ENCODE data around the gene MSH6. TPM values are rescaled to one million over a fixed set of nuclear protein-coding genes. Genes with fewer than 3 reads are reported as not detected.

MSH6 gene
- polyA plus RNA-seq, 1 donor from 2014 or later, result 60.3 TPM

- Histone ChIP-seq H3K9ac (ENCODE audit: low read length) (no peak overlapping the region), H2AFZ (ENCODE audit: low read depth, low read length) (no peak overlapping the region), H3K4me2 (ENCODE audit: low read length) (no peak overlapping the region), H3K9me2 (ENCODE audit: insufficient read depth, low read length) (no peaks in the 10 kb centered on the region), H4K20me1 (ENCODE audit: insufficient read depth) (no peaks in the 10 kb centered on the region), H3K27me3 (ENCODE audit: insufficient read depth, low read depth, low read length) (no peaks in the 10 kb centered on the region), H3F3A (ENCODE audit: insufficient read depth, low read length, poor library complexity, severe bottlenecking) (no peaks in the 10 kb centered on the region), H3K36me3 (ENCODE audit: insufficient read depth, low read length) (peaks cover 28% of the 10 kb centered on the region), H3K4me3 (ENCODE audit: low read length) (no peak overlapping the region), H3K27ac (ENCODE audit: low read length) (no peak overlapping the region), H3K9me3 (ENCODE audit: low read length) (no peaks in the 10 kb centered on the region), H3K79me2 (replicated peaks; ENCODE audit: insufficient read depth, low read length) (peaks cover 39% of the 10 kb centered on the region)
- TF ChIP-seq EP300 (conservative IDR thresholded peaks at IDR 0.05; ENCODE audit: poor library complexity, severe bottlenecking), result no peak
- TF ChIP-seq TAF1 (IDR thresholded peaks at IDR 0.05; ENCODE audit: low read depth), result no peak
- no peak for TF ChIP-seq RAD21 (conservative IDR thresholded peaks at IDR 0.05)
- TF ChIP-seq REST (IDR thresholded peaks at IDR 0.05; ENCODE audit: borderline replicate concordance), result no peak
- TF ChIP-seq, protein P1, sequence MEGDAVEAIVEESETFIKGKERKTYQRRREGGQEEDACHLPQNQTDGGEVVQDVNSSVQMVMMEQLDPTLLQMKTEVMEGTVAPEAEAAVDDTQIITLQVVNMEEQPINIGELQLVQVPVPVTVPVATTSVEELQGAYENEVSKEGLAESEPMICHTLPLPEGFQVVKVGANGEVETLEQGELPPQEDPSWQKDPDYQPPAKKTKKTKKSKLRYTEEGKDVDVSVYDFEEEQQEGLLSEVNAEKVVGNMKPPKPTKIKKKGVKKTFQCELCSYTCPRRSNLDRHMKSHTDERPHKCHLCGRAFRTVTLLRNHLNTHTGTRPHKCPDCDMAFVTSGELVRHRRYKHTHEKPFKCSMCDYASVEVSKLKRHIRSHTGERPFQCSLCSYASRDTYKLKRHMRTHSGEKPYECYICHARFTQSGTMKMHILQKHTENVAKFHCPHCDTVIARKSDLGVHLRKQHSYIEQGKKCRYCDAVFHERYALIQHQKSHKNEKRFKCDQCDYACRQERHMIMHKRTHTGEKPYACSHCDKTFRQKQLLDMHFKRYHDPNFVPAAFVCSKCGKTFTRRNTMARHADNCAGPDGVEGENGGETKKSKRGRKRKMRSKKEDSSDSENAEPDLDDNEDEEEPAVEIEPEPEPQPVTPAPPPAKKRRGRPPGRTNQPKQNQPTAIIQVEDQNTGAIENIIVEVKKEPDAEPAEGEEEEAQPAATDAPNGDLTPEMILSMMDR (IDR thresholded peaks at IDR 0.05; ENCODE audit: poor library complexity, severe bottlenecking), result no peak
- no peak for TF ChIP-seq EZH2 (IDR thresholded peaks at IDR 0.05; ENCODE audit: borderline replicate concordance, insufficient read depth, low read length, poor library complexity, severe bottlenecking)
These were observed 13.2 kb downstream of the MSH6 start for GRCh38 chr2:47796090-47796697.

DNA sequence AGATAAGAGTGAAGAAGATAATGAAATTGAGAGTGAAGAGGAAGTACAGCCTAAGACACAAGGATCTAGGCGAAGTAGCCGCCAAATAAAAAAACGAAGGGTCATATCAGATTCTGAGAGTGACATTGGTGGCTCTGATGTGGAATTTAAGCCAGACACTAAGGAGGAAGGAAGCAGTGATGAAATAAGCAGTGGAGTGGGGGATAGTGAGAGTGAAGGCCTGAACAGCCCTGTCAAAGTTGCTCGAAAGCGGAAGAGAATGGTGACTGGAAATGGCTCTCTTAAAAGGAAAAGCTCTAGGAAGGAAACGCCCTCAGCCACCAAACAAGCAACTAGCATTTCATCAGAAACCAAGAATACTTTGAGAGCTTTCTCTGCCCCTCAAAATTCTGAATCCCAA is 15.7 kb downstream of the MSH6 start:
- Histone ChIP-seq H3K27ac (ENCODE audit: low read length) (no peak overlapping the region), H3K79me2 (replicated peaks; ENCODE audit: insufficient read depth, low read length) (peaks cover 24% of the 10 kb centered on the region)

More for the DNA sequence above, 15.7 kb downstream of the MSH6 start:
- Histone ChIP-seq H3K4me2 (ENCODE audit: low read length) (no peak overlapping the region), H3K36me3 (ENCODE audit: insufficient read depth, low read length) (peaks cover 41% of the 10 kb centered on the region), H2AFZ (ENCODE audit: low read depth, low read length) (no peak overlapping the region), H3K27me3 (ENCODE audit: insufficient read depth, low read depth, low read length) (no peaks in the 10 kb centered on the region), H3K9me2 (ENCODE audit: insufficient read depth, low read length) (no peaks in the 10 kb centered on the region), H3K4me3 (ENCODE audit: low read length) (no peak overlapping the region), H4K20me1 (ENCODE audit: insufficient read depth) (no peaks in the 10 kb centered on the region), H3K9me3 (ENCODE audit: low read length) (no peaks in the 10 kb centered on the region), H3K9ac (ENCODE audit: low read length) (no peak overlapping the region), H3F3A (ENCODE audit: insufficient read depth, low read length, poor library complexity, severe bottlenecking) (no peaks in the 10 kb centered on the region)
- no peak for TF ChIP-seq RAD21 (conservative IDR thresholded peaks at IDR 0.05)
- no peak for TF ChIP-seq MXI1 (conservative IDR thresholded peaks at IDR 0.05; ENCODE audit: poor library complexity, severe bottlenecking)
- no peak for TF ChIP-seq EZH2 (IDR thresholded peaks at IDR 0.05; ENCODE audit: borderline replicate concordance, insufficient read depth, low read length, poor library complexity, severe bottlenecking)
- no peak for TF ChIP-seq SMC3 (conservative IDR thresholded peaks at IDR 0.05; ENCODE audit: poor library complexity)
- no peak for TF ChIP-seq EP300 (conservative IDR thresholded peaks at IDR 0.05; ENCODE audit: poor library complexity, severe bottlenecking)
- no peak for TF ChIP-seq REST (IDR thresholded peaks at IDR 0.05; ENCODE audit: borderline replicate concordance)
- no peak for TF ChIP-seq POLR2AphosphoS5 (IDR thresholded peaks at IDR 0.05)
- TF ChIP-seq, protein P1 (IDR thresholded peaks at IDR 0.05; ENCODE audit: poor library complexity, severe bottlenecking), result no peak
- no peak for TF ChIP-seq TAF1 (IDR thresholded peaks at IDR 0.05; ENCODE audit: low read depth)

All from neural cell (in vitro differentiated cells).